GM18873 (cell line): Measurements from ENCODE around the gene SPEF1.

Experiments
- ATAC-seq: cut with Tn5 transposase; IDR thresholded peaks from one replicate; pipeline ENCODE4 v1.9.1; 2021; ENCODE audit warnings: mild to moderate bottlenecking, moderate library complexity, moderate number of reproducible peaks; ENCODE audit not compliant: unreplicated experiment, low FRiP score

The SPEF1 gene

DNA sequence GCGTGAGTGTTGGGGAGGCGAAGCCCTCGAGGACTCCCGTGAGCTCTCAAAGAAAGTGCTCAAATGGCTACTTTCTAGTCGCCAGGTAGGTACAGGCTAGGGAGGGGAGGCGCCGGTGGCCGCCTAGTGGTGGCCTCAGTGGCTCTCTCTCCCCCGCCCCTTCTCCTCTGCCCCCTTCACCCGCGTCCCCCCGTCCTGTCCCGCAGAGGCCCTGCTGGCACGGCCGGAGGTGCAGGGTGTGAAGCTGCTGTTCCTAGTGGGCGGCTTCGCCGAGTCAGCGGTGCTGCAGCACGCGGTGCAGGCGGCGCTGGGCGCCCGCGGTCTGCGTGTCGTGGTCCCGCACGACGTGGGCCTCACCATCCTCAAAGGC is 30.0 kb downstream of the SPEF1 start:
- ATAC-seq = no peak

DNA sequence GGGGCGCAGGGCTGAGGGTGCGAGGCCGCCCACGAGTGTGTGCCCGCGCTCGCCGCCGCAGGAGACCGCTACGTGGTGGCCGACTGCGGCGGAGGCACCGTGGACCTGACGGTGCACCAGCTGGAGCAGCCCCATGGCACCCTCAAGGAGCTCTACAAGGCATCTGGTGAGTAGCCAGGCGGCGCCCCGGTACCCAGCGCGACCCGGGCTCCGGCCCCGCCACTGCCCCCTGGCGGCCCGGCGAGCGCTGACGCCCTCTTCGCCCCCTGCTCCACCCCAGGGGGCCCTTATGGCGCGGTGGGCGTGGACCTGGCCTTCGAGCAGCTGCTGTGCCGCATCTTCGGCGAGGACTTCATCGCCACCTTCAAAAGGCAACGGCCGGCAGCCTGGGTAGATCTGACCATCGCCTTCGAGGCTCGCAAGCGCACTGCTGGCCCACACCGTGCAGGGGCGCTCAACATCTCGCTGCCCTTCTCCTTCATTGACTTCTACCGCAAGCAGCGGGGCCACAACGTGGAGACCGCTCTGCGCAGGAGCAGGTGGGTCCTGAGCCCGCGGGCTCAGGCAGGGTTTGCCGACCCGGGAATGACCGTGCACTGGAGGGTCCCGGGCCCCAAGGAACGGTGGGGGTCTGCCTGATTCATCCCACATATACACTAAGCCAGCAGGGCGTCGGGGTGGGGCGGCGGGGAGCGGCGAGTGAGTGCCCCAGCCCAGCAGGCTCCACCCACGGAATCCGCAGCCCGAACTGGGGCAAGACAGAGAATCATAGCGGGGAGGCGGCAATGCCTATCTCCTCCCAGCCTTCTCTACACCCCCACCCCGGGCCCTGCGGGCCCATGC is 31.3 kb downstream of the SPEF1 start:
- no peak for ATAC-seq

DNA sequence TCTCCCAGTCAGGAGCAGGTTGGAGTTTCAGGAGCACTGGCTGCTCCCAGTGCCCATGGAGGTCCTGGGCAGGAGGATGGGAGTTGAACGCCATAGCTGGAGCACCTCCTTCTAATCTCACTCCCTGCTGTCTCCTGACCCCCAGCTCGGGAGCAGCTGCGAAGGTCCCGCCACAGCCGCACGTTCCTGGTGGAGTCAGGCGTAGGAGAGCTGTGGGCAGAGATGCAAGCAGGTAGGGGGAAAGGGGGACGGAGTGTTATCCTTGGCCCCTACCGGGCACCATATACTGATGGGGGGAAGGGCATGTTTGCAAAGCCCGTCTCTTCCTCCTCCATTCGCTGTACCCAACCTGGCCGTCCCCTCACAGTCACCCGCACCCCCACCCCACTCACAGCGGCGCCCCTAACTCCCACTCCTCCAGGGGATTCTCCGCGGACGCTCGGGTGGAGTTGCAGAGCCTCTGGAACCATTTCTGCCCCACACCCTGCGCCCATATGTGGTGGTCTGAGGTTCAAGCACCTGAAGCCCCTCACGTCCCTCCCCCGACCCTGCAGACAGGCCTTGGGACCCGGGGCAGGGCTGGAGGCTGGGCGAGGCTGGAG is 32.1 kb downstream of the SPEF1 start:
- ATAC-seq = no peak

DNA sequence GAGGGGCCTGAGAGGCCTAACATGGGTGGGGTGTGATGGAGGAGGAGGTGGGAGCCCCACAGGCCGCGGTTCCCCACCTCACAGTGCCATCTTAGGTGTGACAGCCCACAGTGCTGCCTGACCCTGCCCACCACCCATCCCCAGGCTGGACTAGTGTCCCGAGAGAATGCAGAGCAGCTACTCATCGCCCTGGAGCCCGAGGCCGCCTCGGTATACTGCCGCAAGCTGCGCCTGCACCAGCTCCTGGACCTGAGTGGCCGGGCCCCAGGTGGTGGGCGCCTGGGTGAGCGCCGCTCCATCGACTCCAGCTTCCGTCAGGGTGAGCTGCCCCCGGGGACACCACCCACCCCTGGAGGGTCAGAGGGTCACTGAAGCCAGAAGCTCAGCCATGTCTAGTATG is 33.2 kb downstream of the SPEF1 start:
- no peak for ATAC-seq

DNA sequence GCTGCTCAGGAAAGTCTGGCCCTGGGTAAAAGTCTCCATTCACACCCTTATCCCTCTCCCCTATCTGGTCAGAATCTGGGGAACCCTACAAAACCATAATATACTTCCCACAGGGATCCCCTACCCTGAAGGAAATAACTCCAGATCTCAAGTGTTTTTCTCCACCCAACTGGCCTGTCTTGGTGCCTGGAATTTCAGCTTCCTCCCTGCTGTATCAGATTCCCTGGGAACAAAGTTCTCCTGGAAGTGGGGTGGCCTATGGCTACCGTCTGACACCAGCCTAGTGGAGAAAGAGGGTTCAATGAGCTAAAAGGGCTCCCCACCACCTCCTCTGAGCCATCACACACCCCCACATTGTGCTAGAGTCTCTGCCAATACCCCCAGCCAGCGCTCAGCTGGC is 33.8 kb downstream of the SPEF1 start:
- ATAC-seq = no peak

DNA sequence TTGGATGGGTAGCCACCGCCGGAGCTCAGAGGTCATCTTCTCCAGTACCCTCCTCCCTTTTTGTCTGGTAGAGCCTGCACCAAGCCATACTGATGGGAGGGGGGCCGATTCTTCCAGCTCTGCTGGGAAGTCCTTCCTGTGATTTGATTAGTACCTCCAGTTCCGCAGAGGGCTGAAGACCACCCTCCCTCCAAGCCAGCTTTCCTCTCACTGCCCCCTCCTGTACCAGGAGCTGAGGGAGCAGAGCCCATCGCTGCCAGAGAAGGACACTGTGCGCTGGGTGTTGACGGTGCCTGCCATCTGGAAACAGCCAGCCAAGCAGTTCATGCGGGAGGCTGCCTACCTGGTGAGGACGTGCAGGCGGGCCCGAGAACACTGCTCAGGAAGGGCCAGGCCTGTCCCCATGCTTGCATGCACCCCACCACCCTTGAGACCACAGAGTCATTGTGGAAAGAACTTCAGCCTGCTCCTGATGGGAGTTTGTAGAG is 35.5 kb downstream of the SPEF1 start:
- ATAC-seq = no peak

DNA sequence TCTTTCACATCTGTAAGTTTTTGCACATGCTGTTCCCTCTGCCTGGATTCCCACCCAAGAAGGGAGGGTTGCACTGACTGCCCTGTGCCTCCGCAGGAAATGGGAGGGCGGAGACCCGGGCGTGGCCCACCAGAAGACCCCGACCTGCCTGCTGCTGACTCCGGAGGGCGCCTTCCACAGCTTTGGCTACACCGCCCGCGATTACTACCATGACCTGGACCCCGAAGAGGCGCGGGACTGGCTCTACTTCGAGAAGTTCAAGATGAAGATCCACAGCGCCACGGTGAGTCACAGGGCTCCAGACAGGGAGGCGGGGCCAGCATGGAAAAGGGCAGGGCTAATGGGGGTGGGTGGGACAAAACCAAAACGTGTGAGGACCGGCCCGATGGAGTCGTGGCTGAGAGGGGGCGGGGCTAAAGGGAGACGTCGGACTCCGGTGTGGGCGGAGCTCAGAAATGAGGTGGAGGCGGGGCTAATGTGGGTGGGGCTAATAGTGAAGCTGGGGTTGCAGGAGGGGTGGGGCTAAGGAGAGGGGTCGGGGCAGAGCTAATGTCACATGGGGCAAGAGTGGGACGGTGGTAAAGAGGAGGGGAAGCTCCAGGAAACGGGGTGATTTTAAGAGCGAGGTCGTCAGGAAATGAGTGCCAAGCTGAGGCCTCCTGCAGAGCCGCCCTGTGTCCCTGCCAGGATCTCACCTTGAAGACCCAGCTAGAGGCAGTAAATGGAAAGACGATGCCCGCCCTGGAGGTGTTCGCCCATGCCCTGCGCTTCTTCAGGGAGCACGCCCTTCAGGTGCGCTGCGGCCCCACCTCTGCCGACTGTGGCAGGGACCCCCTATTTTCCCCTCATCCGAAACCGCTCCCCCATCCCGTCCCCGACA is 36.2 kb downstream of the SPEF1 start:
- no peak for ATAC-seq

DNA sequence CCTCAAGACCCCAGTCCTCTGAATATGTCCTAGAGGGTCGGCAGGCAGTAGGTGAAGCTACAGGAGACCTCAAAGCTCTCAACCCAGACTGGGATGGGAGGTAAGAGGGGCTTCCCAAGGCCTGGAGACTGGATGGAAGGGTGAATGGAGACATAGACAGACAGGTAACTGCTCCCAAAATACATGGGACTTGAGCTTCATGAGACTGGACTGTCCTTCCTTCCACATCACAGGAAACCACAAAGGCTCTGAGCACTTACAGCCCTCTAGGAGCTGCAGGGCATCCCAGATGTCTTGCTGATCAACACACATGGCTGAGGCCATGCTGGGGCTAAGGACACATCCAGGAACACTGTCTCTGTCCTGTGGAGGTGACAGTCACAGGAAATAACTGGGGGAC is 37.2 kb downstream of the SPEF1 start:
- no peak for ATAC-seq

DNA sequence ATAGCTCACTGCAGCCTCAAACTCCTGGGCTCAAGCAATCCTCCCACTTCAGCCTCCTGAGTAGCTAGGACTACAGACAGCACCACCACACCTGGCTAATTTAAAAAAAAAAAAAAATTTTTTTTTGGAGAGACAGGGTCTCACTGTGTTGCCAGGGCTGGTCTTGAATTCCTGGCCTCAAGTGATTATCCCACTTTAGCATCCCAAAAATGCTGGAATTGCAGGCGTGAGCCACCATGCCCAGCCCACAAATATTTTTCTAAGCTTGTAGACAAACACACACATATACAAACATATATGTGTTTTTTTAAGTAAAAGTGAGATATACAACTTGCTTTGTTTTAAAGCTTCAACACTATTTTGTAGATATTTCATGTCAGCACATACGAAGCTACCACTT is 38.0 kb downstream of the SPEF1 start:
- no peak for ATAC-seq

DNA sequence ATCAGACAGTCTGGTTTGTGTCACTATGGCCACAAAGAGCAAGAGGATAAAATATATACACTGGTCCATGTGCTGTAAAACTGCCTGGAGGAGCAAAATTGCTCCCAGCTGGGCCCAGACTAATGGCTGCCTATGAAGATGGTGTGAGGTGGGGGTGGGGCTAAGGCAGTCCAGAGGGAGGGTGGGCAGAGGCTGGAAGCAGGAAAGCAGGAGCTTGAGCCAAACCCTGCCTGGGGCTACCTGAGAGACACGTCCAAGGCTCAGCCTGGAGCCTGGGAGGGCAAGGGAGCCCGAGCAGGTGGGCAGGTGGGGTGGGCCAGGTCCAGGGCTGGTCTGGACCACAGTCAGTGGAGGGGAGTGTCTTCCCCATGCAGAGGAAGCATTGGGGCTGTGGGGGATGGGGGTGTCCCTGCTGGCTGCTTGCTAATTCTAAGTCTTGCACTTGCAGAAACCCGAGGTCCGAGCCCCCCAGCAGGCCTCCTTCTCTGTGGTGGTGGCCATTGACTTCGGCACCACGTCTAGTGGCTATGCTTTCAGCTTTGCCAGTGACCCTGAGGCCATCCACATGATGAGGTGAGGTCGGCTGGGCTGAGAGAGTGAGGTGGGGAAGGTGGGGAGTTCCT is 39.3 kb downstream of the SPEF1 start:
- no peak for ATAC-seq

DNA sequence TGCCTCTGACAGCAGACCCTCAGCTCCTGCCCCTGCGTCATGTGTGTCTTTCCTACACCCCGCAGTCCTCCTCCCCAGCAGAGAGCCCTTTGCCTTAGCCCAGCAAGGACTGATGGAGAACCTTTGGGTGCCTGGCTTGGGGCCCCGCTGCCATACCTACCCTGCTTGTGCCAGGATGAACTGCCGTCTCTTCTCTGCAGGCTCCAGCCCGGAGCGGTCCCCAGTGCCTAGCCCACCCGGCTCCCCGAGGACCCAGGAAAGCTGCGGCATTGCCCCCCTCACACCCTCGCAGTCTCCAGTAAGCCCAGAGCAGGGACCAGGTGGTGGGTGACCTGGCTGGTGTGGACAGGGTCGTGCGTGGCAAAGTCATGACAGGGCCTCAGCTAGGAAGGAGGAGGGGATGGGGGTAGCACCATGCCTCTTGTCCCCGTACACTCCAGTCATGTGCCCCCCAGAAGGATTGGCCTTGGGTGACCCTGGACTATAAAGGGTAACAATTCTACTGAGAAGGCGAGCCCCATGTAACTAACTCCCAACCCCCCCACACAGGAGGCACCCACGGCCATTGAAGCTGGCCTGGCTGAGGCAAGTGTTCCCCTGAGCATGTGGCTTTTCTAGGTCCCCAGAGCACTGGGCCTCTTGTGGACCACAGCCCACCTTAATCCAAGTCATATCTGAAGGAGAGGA is 40.5 kb downstream of the SPEF1 start:
- no peak for ATAC-seq

DNA sequence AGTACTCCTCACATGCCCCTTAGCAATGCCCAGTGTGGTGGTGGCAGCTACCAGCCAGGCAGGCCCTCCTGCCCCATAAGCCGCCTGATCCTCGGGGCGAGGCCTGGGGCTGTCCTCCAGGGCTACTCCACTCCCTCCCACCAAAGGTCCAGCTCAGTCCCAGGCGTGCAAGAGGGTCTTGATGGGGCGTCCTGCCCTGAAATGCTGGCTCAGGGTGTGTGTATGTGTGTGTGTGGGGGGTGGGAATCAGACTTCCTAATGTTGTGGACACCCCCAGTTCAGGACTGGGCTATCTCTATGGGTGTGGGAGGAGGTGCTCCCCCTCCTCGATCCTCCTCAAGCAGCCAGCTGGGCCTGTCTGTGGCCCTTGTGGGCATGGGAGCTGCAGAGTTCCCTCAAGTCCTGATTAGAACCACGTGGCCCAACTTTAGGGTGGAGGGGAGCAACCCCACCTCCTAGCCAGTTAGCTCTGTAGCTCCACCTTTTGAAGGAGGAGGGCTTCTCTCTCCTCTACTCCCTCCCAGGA is 41.3 kb downstream of the SPEF1 start:
- ATAC-seq = no peak

DNA sequence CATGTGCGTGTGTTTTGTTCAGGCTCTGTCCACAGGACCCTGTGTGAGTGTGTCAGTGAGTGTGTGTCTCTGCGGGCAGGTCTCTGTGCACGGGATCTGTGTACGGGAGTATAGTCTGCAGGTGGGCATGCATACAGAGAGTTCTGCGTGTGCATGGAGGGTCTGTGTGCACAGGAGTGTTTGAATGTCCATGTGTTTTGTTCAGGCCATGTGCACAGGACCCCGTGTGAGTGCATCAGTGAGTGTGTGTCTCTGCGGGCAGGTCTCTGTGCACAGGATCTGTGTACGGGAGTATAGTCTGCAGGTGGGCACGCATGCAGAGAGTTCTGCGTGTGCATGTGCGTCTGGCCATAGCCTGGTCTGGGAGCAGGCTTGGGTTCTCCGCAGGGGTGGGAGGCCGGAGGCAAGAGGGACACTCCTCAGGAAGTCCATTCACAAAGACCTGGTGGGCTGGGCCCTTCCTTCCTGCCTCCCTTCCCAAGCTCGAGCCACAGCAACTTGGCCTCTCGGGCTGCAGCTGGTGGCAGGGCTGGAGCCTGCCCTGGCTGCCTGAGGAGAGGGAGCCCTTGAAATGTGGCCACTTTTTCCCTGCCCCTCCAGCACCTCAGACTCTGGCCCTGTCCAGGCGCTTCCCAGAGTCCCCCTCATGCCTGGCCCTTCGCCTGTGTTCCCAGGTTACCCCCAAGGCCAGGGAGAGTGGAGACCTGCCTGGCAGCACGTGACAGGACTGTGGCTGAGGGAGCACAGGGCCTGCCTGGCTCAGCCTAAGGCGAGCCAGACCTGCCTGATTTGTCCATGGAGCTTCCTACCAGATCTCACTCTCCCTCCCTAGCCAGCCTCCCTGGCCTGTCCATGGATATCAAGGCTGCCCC is 42.0 kb downstream of the SPEF1 start:
- ATAC-seq = no peak

DNA sequence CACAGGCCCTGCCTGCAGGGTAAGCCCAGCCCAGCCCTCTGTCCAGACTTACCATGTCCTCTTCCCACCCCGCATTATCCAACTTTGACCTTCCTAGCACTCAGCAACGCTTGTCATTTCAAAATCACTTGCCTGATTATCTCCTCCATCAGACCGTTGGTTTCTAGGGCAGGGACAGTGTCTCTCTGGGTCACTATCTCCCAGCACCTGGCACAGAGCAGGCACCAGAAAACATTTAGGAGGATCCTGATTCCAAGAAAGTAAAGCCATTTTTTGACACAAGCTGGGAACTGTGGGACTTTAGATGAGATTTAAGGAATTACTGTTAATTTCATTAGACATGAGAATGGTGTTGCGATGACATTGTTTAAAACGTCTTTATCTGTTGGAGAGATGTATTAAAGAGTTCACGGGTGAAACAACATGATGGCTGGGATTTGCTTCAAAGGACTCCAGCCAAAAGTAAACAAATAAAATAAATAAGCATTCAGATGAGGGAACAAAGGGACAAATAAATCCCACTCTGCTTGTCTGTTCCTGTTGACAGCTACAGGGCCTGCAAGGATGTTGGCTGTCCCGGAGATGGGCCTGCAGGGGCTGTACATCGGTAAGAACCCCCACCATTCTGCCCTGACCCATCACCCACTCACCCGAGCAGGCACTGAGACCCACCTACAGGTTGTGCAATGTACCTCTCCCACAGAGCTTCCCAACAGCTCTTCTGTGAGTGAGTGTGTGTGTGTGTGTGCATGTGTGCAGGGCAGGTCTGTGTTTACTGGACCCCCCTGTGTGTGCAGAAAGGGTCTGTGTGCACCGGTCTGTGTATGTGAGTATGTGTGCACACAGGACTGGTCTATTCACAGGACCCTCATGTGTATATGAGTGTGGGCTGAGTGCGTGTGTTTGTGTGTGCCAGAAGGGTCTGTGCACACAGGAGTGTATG is 42.9 kb downstream of the SPEF1 start:
- ATAC-seq = no peak

DNA sequence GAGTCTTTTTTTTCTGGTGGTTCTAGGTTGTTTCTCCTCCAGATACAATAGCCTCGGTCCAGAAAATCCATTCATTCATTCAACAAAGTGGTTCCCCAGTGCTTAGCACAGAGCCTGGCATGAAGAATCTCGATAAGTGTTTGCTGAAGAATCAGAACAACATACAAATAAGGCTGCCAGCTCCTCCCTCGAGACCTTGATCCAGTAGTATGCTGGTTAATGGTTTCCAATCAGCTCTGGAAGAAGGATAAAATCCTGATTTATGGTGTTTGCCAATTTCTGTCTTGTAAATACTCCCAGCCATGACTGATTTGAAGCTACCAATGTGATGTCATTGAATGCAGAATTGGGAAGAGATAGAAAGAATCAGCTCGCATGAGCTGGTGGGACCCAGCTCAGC is 45.5 kb downstream of the SPEF1 start:
- no peak for ATAC-seq

DNA sequence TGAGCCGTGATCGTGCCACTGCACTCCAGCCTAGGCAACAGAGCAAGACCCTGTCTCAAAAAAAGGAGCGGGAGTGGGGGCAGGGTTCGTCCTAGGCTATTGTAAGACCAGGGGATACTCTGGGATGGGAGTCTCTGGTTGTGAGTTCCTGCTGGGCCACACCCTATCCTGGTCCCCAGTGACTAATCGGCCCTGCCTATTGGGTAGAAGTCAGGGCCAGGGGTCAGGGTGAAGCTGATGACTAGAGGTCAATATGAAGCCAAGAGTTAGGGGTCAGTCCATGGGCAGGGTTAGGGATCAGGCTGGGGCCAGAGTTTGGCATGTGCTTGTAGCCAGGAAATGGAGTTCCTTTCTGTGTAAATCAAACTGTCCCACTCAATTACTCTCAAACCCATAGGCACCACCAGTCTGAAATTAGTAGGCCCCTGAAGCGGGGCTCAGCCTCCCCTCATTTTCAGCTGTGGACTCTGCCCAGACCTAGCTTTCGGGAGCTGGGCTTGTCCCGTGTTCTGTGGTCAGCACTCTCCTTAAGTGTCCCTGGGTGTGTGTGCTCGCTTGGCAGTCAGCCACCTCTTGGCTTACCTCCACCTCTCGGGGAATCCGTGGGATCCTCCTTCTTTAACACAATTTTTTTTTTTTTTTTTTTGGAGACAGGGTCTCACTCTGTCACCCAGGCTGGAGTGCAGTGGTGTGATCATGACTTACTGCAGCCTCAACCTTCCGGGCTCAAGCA is 47.0 kb downstream of the SPEF1 start:
- no peak for ATAC-seq
